Ovary (tissue), 9 donors: ENCODE results near the gene SMAD5. TPM values are rescaled to one million over a fixed set of nuclear protein-coding genes. Genes with fewer than 3 reads are reported as not detected.

Source experiments
- DNase-seq, 5 donors: peaks; one replicate each; pipeline ENCODE4 v3.0.0-alpha.2; 2019 to 2020
- H3K27ac ChIP-seq, 2 donors: fragments of 200-600 bp; one replicate each; pipeline versions ENCODE4 v1.5.1 to v1.8.0; 2019 to 2022
- H3K27me3 ChIP-seq: fragments of 200-600 bp; one replicate; pipeline ENCODE4 v1.8.0; 2022
- H3K36me3 ChIP-seq: fragments of 200-600 bp; sonication (generic); one replicate; pipeline ENCODE4 v1.5.1; 2019
- H3K4me1 ChIP-seq: one replicate; pipeline ENCODE4 v1.8.1; 2013; ENCODE audit warnings: mild to moderate bottlenecking, moderate library complexity; ENCODE audit not compliant: insufficient read depth
- H3K4me3 ChIP-seq: fragments of 200-600 bp; sonication (generic); one replicate; pipeline ENCODE4 v1.5.1; 2017
- H3K9me3 ChIP-seq, 2 donors: fragments of 200-600 bp in 1 of 2; sonication (generic) in 1 of 2; one replicate each; pipeline versions ENCODE4 v1.5.1 to v1.8.1; 2013 to 2019; ENCODE audit warnings: mild to moderate bottlenecking in 1 of 2, moderate library complexity in 1 of 2
- CTCF ChIP-seq, 3 donors: fragments of 450-650 bp in 2 of 3; fragments of 200-600 bp in 1 of 3; IDR thresholded peaks; one replicate each; pipeline versions ENCODE4 v1.5.1 to v1.8.0; 2016 to 2022; ENCODE audit warnings: antibody characterized with exemption in 3 of 3, mild to moderate bottlenecking in 1 of 3
- EP300 ChIP-seq: sonication (generic); formaldehyde crosslinking; IDR thresholded peaks from one replicate; pipeline ENCODE4 v1.6.1; 2017; ENCODE audit warnings: antibody characterized with exemption
- POLR2A ChIP-seq: fragments of 450-650 bp; IDR thresholded peaks from one replicate; pipeline ENCODE4 v1.6.1; 2017; ENCODE audit warnings: antibody characterized with exemption, mild to moderate bottlenecking, moderate library complexity
- WGBS, 3 donors: extraction: QIAGEN DNeasy Blood & Tissue Kit in 1 of 3; methylation state at CpG; one replicate each; pipeline versions ENCODE4 v1.1.5 to v1.1.7; 2013 to 2017; 5-methylcytosine and 5-hydroxymethylcytosine counted together
- intact Hi-C, 4 donors: fragments of 100-400 bp; cut with DNase I; formaldehyde crosslinking; loops; one replicate each; pipeline versions ENCODE4 v1.11.0 to v1.15.1; 2022 to 2023
- polyA plus RNA-seq, 2 donors: library from polyadenylated mRNA; stranded (reverse); fragments of 200-250 nt in 1 of 2; fragments of 350-450 nt in 1 of 2; fragmentation: Illumina TruSeq in 1 of 2; extraction: RNeasy Lipid Tissue Mini Kit (QIAGEN cat#74804) in 1 of 2; gene quantifications; one replicate each; pipeline ENCODE4 v1.2.3, GENCODE V29; 2013 to 2014
- total RNA-seq, 7 donors: library from RNA; depleted of rRNA in 2 of 7; stranded (reverse); fragments of >200 nt in 2 of 7; fragmentation: NEBNext Ultra II Directional in 3 of 7; extraction: Animal tissue kit (Norgen Biotek cat#: 25700) in 3 of 7; gene quantifications; one replicate each; pipeline versions ENCODE4 v1.1.0 to v1.2.4, GENCODE V29; 2016 to 2023
- donor health status: DM: no; HTN: no; CAD: no; lungs with moderate emphysema.
- donor health status: DM: no; HTN: no; CAD: no.
- donor health status: Bipolar disorder and iron deficiency.
- donor health status: DM: yes; HTN: yes; CAD: no.
- donor health status: DM: no; HTN: no; CAD: no.
- donor health status: DM: yes; HTN: yes; CAD: no.

Gene SMAD5
- total and polyA plus RNA-seq, 9 donors, result 20.3 to 130 (median 108) TPM

- DNase-seq, result no peak
- WGBS, 3 donors, result 84 to 91% (median 86%) methylated on average over 2 of the region's 2 CpGs
- Histone ChIP-seq H3K27ac (no peak overlapping the region), H3K27me3 (no peaks in the 10 kb centered on the region), H3K4me3 (no peak overlapping the region), H3K9me3 (no peaks in the 10 kb centered on the region), H3K4me1 (peaks cover 3% of the 10 kb centered on the region), H3K36me3 (no peaks in the 10 kb centered on the region)
- intact Hi-C loops, result loop anchor here in 1 of 4 donors (10.0 kb wide), 1 partner anchor 46 kb away; no protein-coding TSS in a partner anchor
- TF ChIP-seq EP300 (no peak), CTCF (IDR thresholded peaks at IDR 0.05) (no peak), POLR2A (no peak)
Measured at GRCh38 chr5:136130581-136130980, 2.1 kb upstream of the SMAD5 start.

GRCh38 chr5:136132087-136132486 is 558 bp upstream of the SMAD5 start:
- 25 to 28% (median 26%) methylated on average over 6 of the region's 6 CpGs for WGBS, 3 donors
- Histone ChIP-seq H3K27me3 (no peaks in the 10 kb centered on the region), H3K4me1 (peaks cover 3% of the 10 kb centered on the region), H3K36me3 (no peaks in the 10 kb centered on the region), H3K9me3 (no peaks in the 10 kb centered on the region), H3K27ac (peak overlapping the region; percentile 89 to 91), H3K4me3 (peak overlapping the region; percentile 75)
- DNase-seq, result peak; percentile 10 to 44 (median 38)
- intact Hi-C loops, result loop anchor here in 1 of 4 donors (10.0 kb wide), 1 partner anchor 47 kb away; no protein-coding TSS in a partner anchor
- TF ChIP-seq POLR2A (no peak), CTCF (IDR thresholded peaks at IDR 0.05) (no peak), EP300 (no peak)

DNA sequence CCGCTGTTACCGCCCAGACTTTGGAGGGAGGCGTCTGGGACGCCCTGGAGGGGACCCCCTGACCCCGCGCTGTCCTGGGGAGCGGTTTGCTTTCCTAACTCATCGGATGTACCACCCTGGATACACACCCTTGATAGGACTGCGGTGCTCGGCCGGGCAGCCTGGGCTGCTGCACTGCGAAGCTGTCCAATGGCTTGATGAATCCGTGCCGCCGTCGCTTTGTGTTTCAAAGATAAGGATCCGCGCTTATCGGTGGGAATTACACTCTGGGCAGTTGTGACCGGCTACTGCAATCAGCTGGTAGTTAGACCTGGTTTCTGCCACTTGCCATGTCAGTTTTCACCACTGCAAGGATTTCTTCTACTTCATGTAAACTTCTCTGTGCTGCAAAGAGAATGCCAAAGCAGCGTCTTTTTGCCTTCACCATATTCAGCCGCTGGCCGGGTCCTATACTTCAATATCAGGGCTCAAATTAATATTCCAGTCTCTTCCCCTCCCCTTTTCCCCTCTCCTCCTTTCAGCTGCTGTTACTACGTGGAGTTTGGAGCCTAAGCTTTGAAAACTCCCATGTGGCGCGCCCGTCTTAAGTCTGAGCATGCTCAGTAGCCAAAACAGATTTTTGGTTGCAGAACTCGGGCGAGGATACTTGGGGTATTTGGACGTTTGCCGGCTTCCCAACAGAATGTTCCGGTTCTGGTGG is 727 bp downstream of the SMAD5 start:
- intact Hi-C loops, result loop anchor here in 1 of 4 donors (10.0 kb wide), 1 partner anchor 49 kb away; no protein-coding TSS in a partner anchor
- 0% methylated on average over 31 to 32 of the region's 32 CpGs for WGBS, 3 donors
- Histone ChIP-seq H3K9me3 (no peaks in the 10 kb centered on the region), H3K36me3 (no peaks in the 10 kb centered on the region), H3K27me3 (no peaks in the 10 kb centered on the region), H3K4me3 (peak overlapping the region; percentile 75), H3K27ac (peak overlapping the region; percentile 89 to 91), H3K4me1 (peaks cover 6% of the 10 kb centered on the region)
- DNase-seq, result peak; percentile 40 to 63 (median 51)
- TF ChIP-seq EP300 (no peak), CTCF (IDR thresholded peaks at IDR 0.05) (no peak), POLR2A (no peak)

GRCh38 chr5:136133922-136134379 is 1.3 kb downstream of the SMAD5 start:
- TF ChIP-seq CTCF (IDR thresholded peaks at IDR 0.05), result no peak
- Histone ChIP-seq H3K4me1 (peaks cover 6% of the 10 kb centered on the region), H3K27ac (no peak overlapping the region), H3K27me3 (no peaks in the 10 kb centered on the region), H3K4me3 (peak overlapping the region; percentile 75), H3K36me3 (no peaks in the 10 kb centered on the region), H3K9me3 (no peaks in the 10 kb centered on the region)
- intact Hi-C loops, result loop anchor here in 1 of 4 donors (10.0 kb wide), 1 partner anchor 49 kb away; no protein-coding TSS in a partner anchor
- DNase-seq, result no peak
- 3 to 8% (median 3%) methylated on average over 5 of the region's 5 CpGs for WGBS, 3 donors
